Neuronal stem cell (in vitro differentiated cells): ENCODE results near the gene POLR1E.

Source experiments
- DNase-seq: peaks from one replicate; pipeline ENCODE4 v3.0.0-alpha.2; 2013; ENCODE audit warnings: low spot score
- H2AFZ ChIP-seq: one replicate; pipeline ENCODE4 v1.6.1; 2013; ENCODE audit warnings: mild to moderate bottlenecking, low read length, inconsistent platforms
- H2AK5ac ChIP-seq: 2 replicates; pipeline ENCODE4 v1.6.1; 2013; ENCODE audit warnings: low read depth, mild to moderate bottlenecking, inconsistent platforms, low read length, moderate library complexity, mixed read lengths
- H2BK120ac ChIP-seq: 2 replicates; pipeline ENCODE4 v1.6.1; 2013; ENCODE audit warnings: low read depth, mild to moderate bottlenecking, inconsistent platforms, low read length, moderate library complexity, mixed read lengths
- H2BK12ac ChIP-seq: one replicate; pipeline ENCODE4 v1.6.1; 2013; ENCODE audit warnings: low read length, inconsistent platforms
- H2BK15ac ChIP-seq: 2 replicates; pipeline ENCODE4 v1.6.1; 2013; ENCODE audit warnings: mild to moderate bottlenecking, low read length, inconsistent platforms, mixed read lengths
- H2BK5ac ChIP-seq: one replicate; pipeline ENCODE4 v1.6.1; 2013; ENCODE audit warnings: inconsistent platforms, mild to moderate bottlenecking, low read length, moderate library complexity
- H3K14ac ChIP-seq: one replicate; pipeline ENCODE4 v1.6.1; 2013; ENCODE audit warnings: low read length, inconsistent platforms
- H3K18ac ChIP-seq: 2 replicates; pipeline ENCODE4 v1.6.1; 2013; ENCODE audit warnings: low read length, inconsistent platforms
- H3K23ac ChIP-seq: 2 replicates; pipeline ENCODE4 v1.6.1; 2013; ENCODE audit warnings: low read depth, mild to moderate bottlenecking, mixed read lengths, low read length, inconsistent platforms; ENCODE audit not compliant: poor library complexity
- H3K27ac ChIP-seq: replicated peaks from 3 replicates; pipeline ENCODE4 v1.5.1; 2013; ENCODE audit warnings: low read length, inconsistent platforms
- H3K27me3 ChIP-seq, 3 experiments: 2 replicates each; pipeline ENCODE4 v1.6.1; 2013; ENCODE audit warnings: low read length in 3 of 3, mild to moderate bottlenecking in 2 of 3, inconsistent platforms in 1 of 3, low read depth in 1 of 3, mixed read lengths in 1 of 3, moderate library complexity in 1 of 3; ENCODE audit not compliant: control insufficient read depth in 3 of 3, insufficient read depth in 3 of 3
- H3K36me3 ChIP-seq, 2 donors: replicated peaks in 1 of 2; 2 replicates each; pipeline ENCODE4 v1.6.1; 2013; ENCODE audit warnings: low read length in 2 of 2; ENCODE audit not compliant: control insufficient read depth in 2 of 2, insufficient read depth in 2 of 2
- H3K4ac ChIP-seq: 2 replicates; pipeline ENCODE4 v1.6.1; 2013; ENCODE audit warnings: inconsistent platforms, mild to moderate bottlenecking, low read length, moderate library complexity
- H3K4me1 ChIP-seq, 2 donors: 1 replicate in 1 of 2; 2 replicates in 1 of 2; pipeline ENCODE4 v1.6.1; 2013; ENCODE audit warnings: low read length in 2 of 2, low read depth in 1 of 2; ENCODE audit not compliant: control insufficient read depth in 2 of 2, insufficient read depth in 1 of 2
- H3K4me2 ChIP-seq: one replicate; pipeline ENCODE4 v1.6.1; 2013; ENCODE audit warnings: mild to moderate bottlenecking, low read length, inconsistent platforms; ENCODE audit not compliant: insufficient read depth, poor library complexity, severe bottlenecking
- H3K4me3 ChIP-seq, 2 donors: 2 replicates each; pipeline ENCODE4 v1.5.1; 2013; ENCODE audit warnings: low read length in 2 of 2, mild to moderate bottlenecking in 2 of 2, inconsistent platforms in 1 of 2, moderate library complexity in 1 of 2
- H3K79me1 ChIP-seq: one replicate; pipeline ENCODE4 v1.6.1; 2013; ENCODE audit warnings: low read depth, mild to moderate bottlenecking, inconsistent platforms, low read length, moderate library complexity
- H3K9ac ChIP-seq: one replicate; pipeline ENCODE4 v1.6.1; 2013; ENCODE audit warnings: mild to moderate bottlenecking, low read depth, low read length, inconsistent platforms; ENCODE audit not compliant: poor library complexity
- H3K9me3 ChIP-seq, 2 donors: replicated peaks in 1 of 2; 2 replicates each; pipeline versions ENCODE3 to v1.6.1; 2013; ENCODE audit warnings: low read length in 2 of 2, mild to moderate bottlenecking in 2 of 2, inconsistent platforms in 1 of 2, low read depth in 1 of 2, mixed read lengths in 1 of 2, moderate library complexity in 1 of 2; ENCODE audit not compliant: control insufficient read depth in 2 of 2, insufficient read depth in 1 of 2
- H4K8ac ChIP-seq: one replicate; pipeline ENCODE4 v1.6.1; 2013; ENCODE audit warnings: low read depth, mild to moderate bottlenecking, inconsistent platforms, low read length, moderate library complexity
- H4K91ac ChIP-seq: one replicate; pipeline ENCODE4 v1.6.1; 2013; ENCODE audit warnings: low read length, low read depth, mild to moderate bottlenecking, inconsistent platforms; ENCODE audit not compliant: poor library complexity
- WGBS, 2 donors: extraction: QIAGEN DNeasy Blood & Tissue Kit; methylation state at CpG; one replicate each; pipeline ENCODE4 v1.1.7; 2013; ENCODE audit warnings: missing lambda C conversion rate in 2 of 2, mixed read lengths in 1 of 2; ENCODE audit not compliant: insufficient read length in 2 of 2, insufficient replicate concordance in 1 of 2; ENCODE audit errors: extremely low coverage in 2 of 2; 5-methylcytosine and 5-hydroxymethylcytosine counted together

POLR1E gene

GRCh38 chr9:37507566-37508134 is 21.9 kb downstream of the POLR1E start:
- WGBS, 2 donors, result no CpG with 5 or more reads among the region's 11 CpGs
- peaks cover 32 to 84% of the 10 kb centered on the region in 2 donors for H3K36me3 ChIP-seq
- H3K9me3 ChIP-seq, result no peaks in the 10 kb centered on the region

GRCh38 chr9:37508135-37508833 is 22.5 kb downstream of the POLR1E start:
- H2AFZ ChIP-seq, result no peak overlapping the region
- H2BK5ac ChIP-seq, result no peak overlapping the region
- no peak overlapping the region for H3K14ac ChIP-seq
- H3K9ac ChIP-seq, result no peak overlapping the region
- no peak overlapping the region for H2BK120ac ChIP-seq
- no peak overlapping the region for H3K18ac ChIP-seq
- no peak overlapping the region for H2BK15ac ChIP-seq
- no peak overlapping the region for H3K4me2 ChIP-seq
- H3K27ac ChIP-seq, result no peak overlapping the region
- H3K36me3 ChIP-seq, result peaks cover 29 to 79% of the 10 kb centered on the region in 2 donors
- H3K27me3 ChIP-seq, result peaks cover 0 to 2% (median 0%) of the 10 kb centered on the region in 3 experiments
- no peak overlapping the region for H4K91ac ChIP-seq
- H3K4me3 ChIP-seq, result no peak overlapping the region
- no CpG with 5 or more reads among the region's 5 CpGs for WGBS, 2 donors
- peaks cover 0 to 3% of the 10 kb centered on the region in 2 donors for H3K4me1 ChIP-seq
- no peak for DNase-seq
- no peaks in the 10 kb centered on the region for H3K79me1 ChIP-seq
- H2BK12ac ChIP-seq, result no peak overlapping the region
- no peaks in the 10 kb centered on the region for H3K9me3 ChIP-seq
- no peak overlapping the region for H2AK5ac ChIP-seq
- H3K4ac ChIP-seq, result no peak overlapping the region
- H3K23ac ChIP-seq, result no peak overlapping the region
- no peak overlapping the region for H4K8ac ChIP-seq

More at GRCh38 chr9:37507566-37508134, 21.9 kb downstream of the POLR1E start:
- no peak overlapping the region for H3K18ac ChIP-seq
- no peak overlapping the region for H3K4me3 ChIP-seq
- no peak overlapping the region for H2BK5ac ChIP-seq
- H2AFZ ChIP-seq, result no peak overlapping the region
- H3K79me1 ChIP-seq, result no peaks in the 10 kb centered on the region
- no peak overlapping the region for H2BK120ac ChIP-seq
- H3K27me3 ChIP-seq, result peaks cover 0 to 2% (median 0%) of the 10 kb centered on the region in 3 experiments
- DNase-seq, result no peak
- H4K91ac ChIP-seq, result no peak overlapping the region
- H3K27ac ChIP-seq, result no peak overlapping the region
- H3K4me1 ChIP-seq, result peaks cover 0 to 3% of the 10 kb centered on the region in 2 donors
- H3K14ac ChIP-seq, result no peak overlapping the region
- H4K8ac ChIP-seq, result no peak overlapping the region
- H3K4me2 ChIP-seq, result no peak overlapping the region
- no peak overlapping the region for H3K23ac ChIP-seq
- H2BK15ac ChIP-seq, result no peak overlapping the region
- no peak overlapping the region for H3K9ac ChIP-seq
- no peak overlapping the region for H2AK5ac ChIP-seq
- H3K4ac ChIP-seq, result no peak overlapping the region
- no peak overlapping the region for H2BK12ac ChIP-seq

GRCh38 chr9:37508834-37509206 is 23.1 kb downstream of the POLR1E start:
- Histone ChIP-seq H2BK120ac (no peak overlapping the region), H3K4me3 (no peak overlapping the region), H3K4me1 (peaks cover 0 to 3% of the 10 kb centered on the region in 2 donors), H4K8ac (no peak overlapping the region), H4K91ac (no peak overlapping the region), H2AK5ac (no peak overlapping the region), H2BK12ac (no peak overlapping the region), H2BK5ac (no peak overlapping the region), H3K18ac (no peak overlapping the region), H3K36me3 (peaks cover 25 to 74% of the 10 kb centered on the region in 2 donors), H3K23ac (no peak overlapping the region), H3K4me2 (no peak overlapping the region), H3K4ac (no peak overlapping the region), H2BK15ac (no peak overlapping the region), H3K27me3 (peaks cover 0 to 2% (median 0%) of the 10 kb centered on the region in 3 experiments), H3K27ac (no peak overlapping the region), H3K14ac (no peak overlapping the region), H3K9ac (no peak overlapping the region), H3K79me1 (no peaks in the 10 kb centered on the region), H3K9me3 (no peaks in the 10 kb centered on the region), H2AFZ (no peak overlapping the region)
- no peak for DNase-seq
- no CpG with 5 or more reads among the region's 3 CpGs for WGBS, 2 donors

GRCh38 chr9:37509536-37509935 is 23.8 kb downstream of the POLR1E start:
- no peak overlapping the region for H2AK5ac ChIP-seq
- H2BK12ac ChIP-seq, result no peak overlapping the region
- no peak overlapping the region for H3K14ac ChIP-seq
- no peak overlapping the region for H3K4me3 ChIP-seq
- H3K4me1 ChIP-seq, result peaks cover 0 to 3% of the 10 kb centered on the region in 2 donors
- H2BK120ac ChIP-seq, result no peak overlapping the region
- DNase-seq, result no peak
- H3K9ac ChIP-seq, result no peak overlapping the region
- no peak overlapping the region for H3K4ac ChIP-seq
- H4K8ac ChIP-seq, result no peak overlapping the region
- no peak overlapping the region for H3K4me2 ChIP-seq
- H3K9me3 ChIP-seq, result no peaks in the 10 kb centered on the region
- H3K36me3 ChIP-seq, result peaks cover 25 to 71% of the 10 kb centered on the region in 2 donors
- H3K23ac ChIP-seq, result no peak overlapping the region
- no peak overlapping the region for H2BK5ac ChIP-seq
- H2AFZ ChIP-seq, result no peak overlapping the region
- no peaks in the 10 kb centered on the region for H3K79me1 ChIP-seq
- H4K91ac ChIP-seq, result no peak overlapping the region
- H2BK15ac ChIP-seq, result no peak overlapping the region
- H3K27ac ChIP-seq, result no peak overlapping the region
- peaks cover 0 to 2% (median 0%) of the 10 kb centered on the region in 3 experiments for H3K27me3 ChIP-seq
- no CpG with 5 or more reads among the region's 7 CpGs for WGBS, 2 donors
- no peak overlapping the region for H3K18ac ChIP-seq
